Omental fat pad (tissue), 4 donors: ENCODE data around the gene SART1. TPM values are rescaled to one million over a fixed set of nuclear protein-coding genes. Genes with fewer than 3 reads are reported as not detected.

Source experiments
- ATAC-seq: fragments of 150-250 bp; one replicate; pipeline ENCODE4 v1.9.1; 2016; ENCODE audit warnings: mild to moderate bottlenecking, moderate library complexity; ENCODE audit not compliant: low FRiP score
- DNase-seq: peaks from one replicate; pipeline ENCODE4 v3.0.0-alpha.2; 2019; ENCODE audit warnings: low spot score
- total RNA-seq, 4 donors: library from RNA; depleted of rRNA; stranded (reverse); fragments of >200 nt; gene quantifications; one replicate each; pipeline ENCODE4 v1.1.0, GENCODE V29; 2016
- TF ChIP-seq, protein P1 (sequence below), 3 donors: fragments of 450-650 bp; IDR thresholded peaks; one replicate each; pipeline ENCODE4 v1.5.1; 2016 to 2017; ENCODE audit warnings: antibody characterized with exemption in 3 of 3, mild to moderate bottlenecking in 3 of 3, moderate library complexity in 2 of 3

SART1 gene
- total RNA-seq, 4 donors from 2014 or later: 22.5 to 62.4 (median 47.1) TPM

DNA sequence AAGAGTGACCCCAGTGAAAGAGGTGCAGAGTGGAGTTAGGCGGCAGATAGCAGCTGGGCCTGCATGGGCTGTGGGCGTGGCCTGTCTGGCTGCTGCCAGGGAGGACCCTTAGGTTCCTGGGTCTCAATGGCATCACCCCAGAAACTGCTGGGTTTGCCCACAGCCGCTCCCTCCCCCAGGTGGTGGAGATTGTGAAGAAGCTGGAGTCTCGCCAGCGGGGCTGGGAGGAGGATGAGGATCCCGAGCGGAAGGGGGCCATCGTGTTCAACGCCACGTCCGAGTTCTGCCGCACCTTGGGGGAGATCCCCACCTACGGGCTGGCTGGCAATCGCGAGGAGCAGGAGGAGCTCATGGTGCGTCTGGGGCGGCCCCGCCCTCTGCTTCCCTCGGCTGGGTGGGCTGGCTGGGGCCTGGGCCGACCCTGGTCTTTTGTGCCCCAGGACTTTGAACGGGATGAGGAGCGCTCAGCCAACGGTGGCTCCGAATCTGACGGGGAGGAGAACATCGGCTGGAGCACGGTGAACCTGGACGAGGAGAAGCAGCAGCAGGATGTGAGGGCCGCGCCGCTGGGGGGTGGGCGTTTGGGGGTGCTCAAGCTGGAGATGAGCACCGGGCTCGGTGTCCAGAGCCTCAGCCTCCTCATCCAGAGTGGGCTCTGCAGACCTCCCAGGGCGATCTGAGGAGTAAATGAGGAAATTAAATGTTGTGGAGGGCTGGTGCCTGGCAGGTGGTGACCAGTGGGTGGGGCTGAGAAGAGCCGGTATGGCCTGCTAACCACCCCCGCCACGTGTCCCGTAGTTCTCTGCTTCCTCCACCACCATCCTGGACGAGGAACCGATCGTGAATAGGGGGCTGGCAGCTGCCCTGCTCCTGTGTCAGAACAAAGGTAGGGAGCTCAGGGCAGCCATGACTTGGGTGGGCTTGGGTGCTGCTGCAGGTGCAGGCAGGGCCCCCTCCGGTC lies 15.0 kb downstream of the SART1 start:
- TF ChIP-seq, protein P1, sequence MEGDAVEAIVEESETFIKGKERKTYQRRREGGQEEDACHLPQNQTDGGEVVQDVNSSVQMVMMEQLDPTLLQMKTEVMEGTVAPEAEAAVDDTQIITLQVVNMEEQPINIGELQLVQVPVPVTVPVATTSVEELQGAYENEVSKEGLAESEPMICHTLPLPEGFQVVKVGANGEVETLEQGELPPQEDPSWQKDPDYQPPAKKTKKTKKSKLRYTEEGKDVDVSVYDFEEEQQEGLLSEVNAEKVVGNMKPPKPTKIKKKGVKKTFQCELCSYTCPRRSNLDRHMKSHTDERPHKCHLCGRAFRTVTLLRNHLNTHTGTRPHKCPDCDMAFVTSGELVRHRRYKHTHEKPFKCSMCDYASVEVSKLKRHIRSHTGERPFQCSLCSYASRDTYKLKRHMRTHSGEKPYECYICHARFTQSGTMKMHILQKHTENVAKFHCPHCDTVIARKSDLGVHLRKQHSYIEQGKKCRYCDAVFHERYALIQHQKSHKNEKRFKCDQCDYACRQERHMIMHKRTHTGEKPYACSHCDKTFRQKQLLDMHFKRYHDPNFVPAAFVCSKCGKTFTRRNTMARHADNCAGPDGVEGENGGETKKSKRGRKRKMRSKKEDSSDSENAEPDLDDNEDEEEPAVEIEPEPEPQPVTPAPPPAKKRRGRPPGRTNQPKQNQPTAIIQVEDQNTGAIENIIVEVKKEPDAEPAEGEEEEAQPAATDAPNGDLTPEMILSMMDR (IDR thresholded peaks at IDR 0.05): no peak
- ATAC-seq: no peak
- no peak for DNase-seq

DNA sequence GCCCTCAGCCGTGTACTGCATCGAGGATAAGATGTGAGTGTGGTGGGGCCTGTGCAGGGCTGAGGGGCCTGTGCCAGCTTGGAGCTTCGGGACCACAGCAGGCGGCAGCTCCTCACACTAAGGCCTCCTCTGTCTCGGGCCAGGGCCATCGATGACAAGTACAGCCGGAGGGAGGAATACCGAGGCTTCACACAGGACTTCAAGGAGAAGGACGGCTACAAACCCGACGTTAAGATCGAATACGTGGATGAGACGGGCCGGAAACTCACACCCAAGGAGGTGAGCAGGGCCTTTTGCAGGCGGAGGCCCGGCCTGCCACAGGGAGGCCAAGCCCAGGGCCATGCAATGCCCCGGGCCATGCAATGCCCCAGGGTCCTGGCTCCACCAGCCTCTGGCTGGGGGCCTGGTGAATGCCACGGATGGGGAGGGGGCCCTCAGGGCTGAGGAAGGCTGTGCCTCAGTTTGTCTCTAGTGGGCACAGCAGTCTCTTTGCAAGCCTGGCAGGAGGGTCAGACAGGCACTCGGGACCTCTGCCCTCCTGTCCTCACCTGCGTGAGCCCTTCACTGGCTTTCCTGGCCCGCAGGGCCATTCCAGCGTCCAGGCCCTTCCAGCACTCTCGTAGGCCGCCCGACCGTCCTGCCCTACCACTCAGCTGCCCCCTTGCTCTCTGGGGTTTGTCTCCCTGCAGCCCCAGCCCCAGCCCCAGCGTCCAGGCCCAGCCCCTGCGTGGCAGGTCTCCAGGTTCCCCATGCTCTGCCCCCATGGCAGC lies 16.3 kb downstream of the SART1 start:
- TF ChIP-seq, protein P1 (IDR thresholded peaks at IDR 0.05): no peak
- ATAC-seq: no peak
- no peak for DNase-seq

DNA sequence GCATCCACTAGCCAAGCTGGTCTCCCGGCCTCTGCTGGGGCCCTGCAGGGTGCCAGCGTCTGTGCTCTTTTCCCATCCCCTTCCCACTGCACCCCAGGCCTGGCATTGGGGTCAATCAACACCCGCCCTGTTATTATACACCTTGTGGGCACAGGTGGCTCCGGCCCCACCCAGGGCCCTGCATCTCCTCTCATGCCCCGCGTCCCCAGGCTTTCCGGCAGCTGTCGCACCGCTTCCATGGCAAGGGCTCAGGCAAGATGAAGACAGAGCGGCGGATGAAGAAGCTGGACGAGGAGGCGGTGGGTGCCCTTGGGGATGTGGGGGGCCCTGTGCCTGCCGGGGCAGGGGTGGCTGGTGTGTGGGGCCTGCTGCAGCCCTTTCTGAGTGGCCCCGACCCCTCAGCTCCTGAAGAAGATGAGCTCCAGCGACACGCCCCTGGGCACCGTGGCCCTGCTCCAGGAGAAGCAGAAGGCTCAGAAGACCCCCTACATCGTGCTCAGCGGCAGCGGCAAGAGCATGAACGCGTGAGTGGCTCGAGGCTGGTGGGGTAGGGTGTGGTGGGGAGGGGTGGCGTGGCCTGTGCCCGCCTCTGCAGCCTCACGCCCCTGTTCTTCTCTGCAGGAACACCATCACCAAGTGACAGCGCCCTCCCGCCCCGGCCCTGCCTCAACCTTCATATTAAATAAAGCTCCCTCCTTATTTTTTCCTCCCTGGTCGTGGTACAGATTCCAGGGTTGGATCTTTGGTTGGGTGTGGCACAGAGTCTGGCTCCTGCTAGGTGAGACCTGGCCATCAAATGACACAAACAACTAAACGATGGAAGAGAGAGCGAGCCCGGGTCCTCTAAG lies 17.1 kb downstream of the SART1 start:
- TF ChIP-seq, protein P1 (IDR thresholded peaks at IDR 0.05): no peak
- ATAC-seq (no peak), DNase-seq (no peak)

DNA sequence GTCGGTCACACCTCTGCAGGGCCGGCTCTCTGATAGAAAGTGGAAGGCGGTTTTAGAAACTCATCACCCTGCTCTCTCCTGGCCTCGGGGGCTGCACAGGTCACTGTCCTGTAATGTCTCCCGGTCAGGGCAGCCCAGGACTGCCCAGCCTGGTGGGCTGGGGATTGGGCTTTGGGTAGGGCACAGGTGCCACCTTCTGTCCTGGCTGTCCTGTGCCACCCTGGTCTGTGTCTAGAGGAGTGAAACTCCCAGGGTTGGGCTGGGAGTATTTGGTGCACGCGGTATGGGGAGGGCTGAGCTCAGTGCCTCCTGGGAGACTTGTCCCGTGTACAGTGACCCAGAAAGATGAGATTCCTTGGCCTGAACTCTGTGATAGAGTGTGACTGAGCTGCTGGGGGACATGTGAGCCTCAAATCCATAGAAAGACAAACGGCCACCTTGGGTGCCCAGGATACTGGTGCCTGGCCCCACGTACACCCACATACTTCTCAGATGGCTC lies 17.8 kb downstream of the SART1 start:
- DNase-seq (no peak), ATAC-seq (no peak)
- TF ChIP-seq, protein P1 (IDR thresholded peaks at IDR 0.05): no peak

DNA sequence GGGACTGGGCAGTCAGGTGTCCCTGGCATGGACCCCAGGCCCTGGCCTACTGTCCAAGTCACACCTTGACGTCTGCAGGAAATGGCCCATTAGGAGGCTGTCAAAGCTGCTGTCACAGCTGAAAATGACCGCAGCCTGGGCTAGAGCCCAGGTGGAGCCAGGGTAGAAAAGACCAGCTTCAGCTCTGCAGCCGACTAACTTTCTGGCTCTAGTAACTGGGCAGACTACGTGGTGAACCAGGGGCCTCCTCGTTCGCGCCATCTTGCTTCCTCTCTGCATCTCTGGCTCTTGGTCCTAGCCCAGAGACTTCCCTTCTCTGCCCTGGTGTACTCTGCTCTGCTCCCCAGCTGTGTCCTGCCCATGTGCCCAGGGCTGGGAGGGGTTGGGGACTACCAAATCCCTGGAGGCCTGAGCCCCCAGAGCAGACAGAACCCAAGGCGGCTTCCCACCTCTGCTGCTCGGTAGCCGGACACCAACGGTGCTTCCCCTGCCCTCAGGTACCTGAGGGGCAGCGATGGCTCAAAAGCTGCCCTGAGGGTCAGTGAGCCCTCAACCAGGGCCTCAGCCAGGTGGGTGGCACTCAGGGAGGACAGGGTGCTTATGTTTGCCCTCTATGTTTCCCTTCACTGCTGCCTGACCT lies 19.7 kb downstream of the SART1 start:
- TF ChIP-seq, protein P1 (IDR thresholded peaks at IDR 0.05): no peak
- ATAC-seq (no peak), DNase-seq (no peak)
